GDM1 (cell line): ENCODE results near the gene SEMA3E.
"Not testable (repeated sequence)": the region's sequence is repeated elsewhere in the genome, so short reads cannot be mapped to it uniquely, and the experiment has no call there.

Experiments
- DNase-seq: peaks from one replicate; lab custom pipeline; 2025; lab: John Stamatoyannopoulos, UW

Gene SEMA3E

DNA sequence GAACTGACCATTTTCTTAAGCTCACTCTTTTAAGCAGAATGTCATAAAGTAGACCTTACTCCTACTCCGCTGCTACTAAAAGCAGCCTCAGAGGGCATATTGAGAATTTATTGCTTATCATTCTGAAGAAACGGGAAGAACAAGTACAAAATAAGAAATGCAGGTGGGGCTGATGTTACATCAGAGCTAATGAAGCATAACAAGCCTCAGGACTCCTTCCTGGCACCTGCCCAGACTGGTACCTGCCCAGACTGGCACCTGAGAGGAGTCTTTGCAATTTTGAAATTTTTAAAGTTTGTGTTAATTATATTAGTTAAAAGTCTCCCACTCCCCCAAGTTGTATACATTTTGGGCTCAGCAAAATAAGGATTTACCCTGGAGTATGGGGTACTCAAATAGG, 162.4 kb downstream of the SEMA3E start:
- no peak for DNase-seq

DNA sequence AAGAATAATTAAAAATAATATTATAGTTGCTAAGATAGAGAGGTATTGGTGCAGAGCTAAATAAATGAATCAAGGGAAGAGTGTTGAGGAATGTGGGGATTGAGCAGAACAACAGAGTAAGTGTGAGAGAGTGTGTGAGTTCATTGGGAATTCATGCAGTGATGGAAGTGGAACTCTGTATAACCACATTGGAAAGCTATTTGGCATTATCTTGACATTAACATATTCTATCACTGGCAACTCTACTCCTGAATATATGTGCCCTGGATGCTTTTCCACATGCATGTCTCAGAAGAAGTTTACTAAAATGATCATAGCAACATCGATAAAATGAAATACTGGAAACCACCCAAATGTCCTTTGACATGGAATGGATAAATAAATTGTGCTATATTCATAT, 164.1 kb downstream of the SEMA3E start:
- no peak for DNase-seq

DNA sequence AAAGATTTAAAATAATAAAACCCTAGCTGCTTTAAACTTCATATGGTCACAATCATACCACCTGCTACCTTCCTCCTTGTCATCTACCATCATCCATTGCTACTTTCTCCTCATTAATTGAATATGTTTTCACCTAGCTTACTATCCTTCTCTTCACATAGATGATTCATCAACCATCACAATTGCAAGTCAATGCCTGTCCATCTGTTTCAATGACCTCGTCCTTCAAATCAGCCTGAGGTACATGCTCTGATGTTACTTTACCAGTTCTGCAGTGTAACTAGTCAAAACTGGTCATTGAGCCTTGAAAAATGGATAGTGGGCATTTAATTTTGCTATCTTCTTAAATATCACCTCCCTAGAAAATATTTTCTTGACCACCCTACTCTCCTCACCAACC, 164.7 kb downstream of the SEMA3E start:
- no peak for DNase-seq

DNA sequence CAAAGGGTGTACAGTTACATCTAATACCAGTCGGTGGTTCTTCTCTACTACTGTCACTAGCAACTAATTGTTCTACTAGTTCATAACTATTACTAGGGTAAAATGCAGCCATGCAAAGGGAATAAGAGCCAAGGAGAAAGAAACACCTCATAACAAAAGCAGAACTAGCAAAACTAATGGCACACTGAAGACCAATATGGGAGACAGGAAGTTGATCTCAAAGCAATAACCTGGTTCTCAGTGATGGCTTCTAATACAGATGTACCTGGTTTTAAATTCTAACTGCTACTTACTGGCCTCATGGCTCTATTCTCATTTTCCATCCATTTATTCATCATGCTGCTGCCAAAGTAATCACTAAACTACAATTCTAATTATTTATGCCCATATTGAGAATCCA, 170.3 kb downstream of the SEMA3E start:
- no peak for DNase-seq

DNA sequence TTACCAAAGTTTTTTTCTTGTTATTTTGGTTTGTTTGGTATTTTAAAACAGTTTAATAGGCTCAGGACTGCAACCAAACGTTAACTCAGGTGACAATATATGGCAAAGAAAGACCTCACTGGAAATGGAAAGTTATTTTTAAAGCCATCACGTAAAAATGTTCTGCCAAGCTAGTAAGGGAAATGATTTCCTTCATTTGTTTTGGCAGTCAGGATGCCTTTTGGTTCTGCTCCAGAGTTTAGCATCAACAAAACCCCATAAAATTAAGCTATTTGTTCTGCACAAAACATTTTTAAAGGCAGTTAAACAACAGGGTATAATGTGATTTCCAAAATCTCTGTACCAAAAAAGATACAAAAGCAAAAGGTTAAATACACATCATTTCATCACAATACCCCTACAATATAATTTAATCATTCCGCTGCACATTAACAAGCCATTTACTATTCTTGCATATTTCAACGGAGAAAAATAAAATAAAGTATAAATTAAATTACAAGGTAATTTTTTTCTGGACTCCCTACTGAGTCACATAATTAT, 172.4 kb downstream of the SEMA3E start:
- no peak for DNase-seq

DNA sequence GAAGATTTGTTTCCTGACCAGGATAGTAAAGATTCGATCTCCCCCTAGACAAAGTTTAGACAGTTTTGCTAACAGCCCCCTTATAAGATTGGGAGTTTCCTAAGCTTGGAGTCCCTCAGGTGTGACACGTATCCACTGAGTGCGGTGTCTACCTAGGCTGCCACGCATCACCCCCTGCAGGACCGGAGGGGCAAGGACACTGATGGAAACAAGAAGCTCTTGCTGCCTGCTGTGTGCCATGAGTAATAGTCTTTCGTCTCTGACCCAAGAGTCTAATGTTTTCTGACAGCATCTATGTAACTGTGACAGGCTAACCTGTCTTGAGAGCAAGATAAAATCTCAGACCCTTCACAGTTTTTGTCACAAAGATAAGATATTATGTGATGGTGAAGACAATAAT, 173.5 kb downstream of the SEMA3E start:
- DNase-seq: no peak

DNA sequence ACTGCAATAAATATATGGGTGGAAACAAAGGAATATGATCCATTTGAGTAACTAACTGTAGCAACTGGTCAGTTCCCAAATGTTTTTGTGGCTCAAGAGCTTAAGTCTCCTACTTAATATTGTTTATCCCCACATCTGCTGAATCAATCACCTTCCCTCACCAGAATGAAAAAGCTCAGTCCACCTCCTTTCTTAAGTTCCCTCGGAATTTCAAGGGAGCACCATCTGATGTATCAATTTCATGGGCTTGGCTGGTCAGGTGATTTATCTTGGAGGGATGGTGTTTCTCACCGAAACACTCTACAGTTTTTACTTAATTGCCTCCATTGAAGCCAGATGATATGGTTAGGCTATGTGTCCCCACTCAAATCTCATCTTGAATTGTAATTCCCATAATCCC, 176.6 kb downstream of the SEMA3E start:
- DNase-seq: no peak

DNA sequence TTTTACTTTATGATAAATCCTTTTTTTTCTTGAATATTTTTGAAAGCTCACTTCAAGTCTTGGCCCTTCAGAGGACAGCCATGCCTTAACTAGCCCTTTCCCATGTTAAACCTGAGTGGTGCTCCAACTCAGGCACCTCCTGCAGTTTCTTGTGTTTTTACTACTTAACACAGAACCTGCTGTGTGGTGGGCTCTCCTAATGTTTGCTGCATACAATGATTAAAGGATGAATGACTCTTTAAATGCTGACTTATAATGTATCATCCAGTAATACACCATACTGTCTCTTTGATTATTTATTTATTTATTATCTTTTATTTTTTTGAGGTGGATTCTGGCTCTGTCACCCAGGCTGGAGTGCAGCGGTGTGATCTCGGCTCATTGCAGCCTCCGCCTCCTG, 179.4 kb downstream of the SEMA3E start:
- DNase-seq: no peak

DNA sequence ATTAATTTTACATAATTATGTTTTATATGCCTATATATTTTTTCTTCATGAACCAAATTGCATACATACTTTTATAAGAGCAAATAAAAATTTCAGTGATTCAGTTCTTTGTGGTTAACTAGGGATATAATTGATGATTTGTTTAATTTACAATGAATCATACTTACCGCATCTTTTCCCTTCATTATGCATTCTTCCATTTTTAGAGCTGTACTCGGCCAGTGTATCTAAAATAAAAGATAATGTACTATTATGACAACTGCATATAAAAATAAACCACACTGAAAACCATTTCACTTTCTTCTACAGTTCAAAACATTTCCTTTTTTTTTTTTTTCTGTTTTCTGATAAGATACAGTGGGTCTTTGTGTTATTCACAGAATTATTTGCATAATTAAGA, 179.9 kb downstream of the SEMA3E start:
- no peak for DNase-seq

DNA sequence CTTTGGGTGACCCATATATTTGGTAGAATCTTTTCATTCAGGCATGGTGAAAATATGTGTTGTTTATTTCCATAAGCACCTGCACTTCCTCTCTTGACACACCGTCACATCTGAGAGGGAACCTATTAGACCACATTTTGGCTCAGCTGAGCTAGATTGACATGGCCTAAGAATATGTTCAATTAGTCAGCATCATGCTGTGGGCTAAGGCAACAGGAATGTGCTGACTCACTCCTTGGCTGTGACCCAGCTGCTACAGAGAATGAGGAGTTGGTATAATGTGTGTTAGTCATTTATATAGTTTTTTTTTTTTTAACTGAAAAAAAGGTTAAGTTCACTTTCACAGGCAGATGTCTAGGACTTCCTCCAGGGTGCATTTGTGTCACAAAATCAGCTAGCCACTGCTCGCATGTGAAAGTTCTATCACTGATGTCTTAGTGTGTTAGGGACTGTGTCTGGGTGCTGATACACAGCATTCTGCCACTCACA, 180.6 kb downstream of the SEMA3E start:
- DNase-seq: peak; percentile 81

DNA sequence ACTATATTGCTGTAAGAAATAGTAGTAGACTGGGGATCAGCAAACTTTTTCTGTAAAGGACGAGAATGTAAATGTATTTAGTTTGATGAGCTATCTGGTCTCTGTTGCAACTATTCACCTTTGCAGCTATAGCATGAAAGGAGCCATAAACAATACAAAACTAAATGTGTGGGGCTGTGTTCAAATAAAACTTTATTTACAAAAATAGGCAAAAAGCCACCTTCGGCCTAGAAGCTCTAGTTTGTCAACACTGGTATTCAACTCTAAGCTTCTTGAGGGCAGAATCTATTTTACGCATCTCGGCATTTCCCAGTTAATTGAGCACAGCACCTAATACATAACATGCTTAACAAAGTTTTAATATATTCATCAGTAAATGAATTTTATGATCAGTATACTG, 181.4 kb downstream of the SEMA3E start:
- no peak for DNase-seq

DNA sequence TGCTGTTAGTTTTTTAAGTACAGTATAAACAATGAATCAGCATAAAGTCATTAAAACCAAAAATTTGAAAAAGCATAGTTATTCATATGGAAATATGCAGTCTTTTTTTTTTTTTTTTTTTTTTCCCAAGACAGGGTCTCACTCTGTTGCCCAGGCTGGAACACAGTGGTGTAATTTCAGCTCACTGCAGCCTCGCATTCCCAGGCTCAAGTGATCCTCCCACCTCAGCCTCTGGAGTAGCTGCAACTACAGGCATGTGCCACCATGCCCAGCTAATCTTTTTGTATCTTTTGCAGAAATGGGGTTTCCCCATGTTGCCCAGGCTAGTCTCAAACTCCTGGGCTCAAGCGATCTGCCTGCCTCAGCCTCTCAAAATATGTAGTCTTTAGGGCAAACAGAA, 182.0 kb downstream of the SEMA3E start:
- no peak for DNase-seq

DNA sequence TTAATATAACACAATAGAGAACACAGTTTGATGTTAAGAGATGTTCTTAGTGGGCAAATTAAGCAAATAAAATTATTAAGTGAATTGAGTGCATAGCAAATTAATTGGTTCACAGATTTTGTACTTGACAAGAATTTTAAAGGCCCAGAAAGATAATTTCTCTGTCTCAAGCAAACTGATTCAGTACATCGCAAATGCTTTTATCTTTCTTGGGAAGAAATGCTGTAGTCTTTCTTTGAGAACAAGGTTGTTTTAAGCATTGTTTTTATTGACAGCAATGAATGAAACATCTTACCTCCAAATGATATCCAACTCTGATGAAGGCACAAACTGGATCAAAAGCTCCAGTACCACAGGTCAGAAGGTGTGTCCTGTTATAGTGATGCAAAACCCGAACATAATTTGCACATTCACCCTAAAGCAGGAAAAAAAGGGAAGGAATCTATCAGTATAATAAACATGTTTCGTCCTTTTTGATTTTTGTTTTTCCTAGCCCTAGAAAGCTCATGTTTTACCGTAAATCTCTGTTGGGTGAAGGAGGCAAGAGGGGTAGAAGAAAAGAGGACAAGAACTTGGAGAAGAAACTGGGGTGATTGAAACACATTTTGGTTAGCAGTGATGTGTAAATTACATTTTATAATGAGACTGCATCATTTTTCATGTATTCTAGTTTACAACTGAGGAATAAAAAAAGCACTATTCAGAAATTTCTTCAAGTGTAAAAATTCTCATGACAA, 182.6 kb downstream of the SEMA3E start:
- no peak for DNase-seq

DNA sequence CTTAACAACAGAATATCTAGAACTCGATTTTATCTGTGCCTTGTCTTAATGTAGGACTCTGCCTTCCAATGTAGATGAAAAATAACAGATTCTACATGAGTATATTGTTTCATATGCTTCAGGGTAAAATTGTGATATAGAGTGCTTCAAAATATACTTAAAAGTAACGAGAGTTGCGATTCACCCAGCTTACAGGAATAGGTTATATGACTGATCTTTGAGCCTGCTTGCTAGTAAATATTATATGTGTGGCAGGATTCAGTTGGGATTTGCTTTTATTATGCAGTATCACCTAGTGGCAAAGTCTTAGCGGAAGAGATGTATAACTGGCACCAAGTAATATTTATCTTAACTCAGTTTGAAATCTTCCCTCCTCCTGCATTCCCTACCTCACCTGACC, 183.3 kb downstream of the SEMA3E start:
- DNase-seq: no peak

DNA sequence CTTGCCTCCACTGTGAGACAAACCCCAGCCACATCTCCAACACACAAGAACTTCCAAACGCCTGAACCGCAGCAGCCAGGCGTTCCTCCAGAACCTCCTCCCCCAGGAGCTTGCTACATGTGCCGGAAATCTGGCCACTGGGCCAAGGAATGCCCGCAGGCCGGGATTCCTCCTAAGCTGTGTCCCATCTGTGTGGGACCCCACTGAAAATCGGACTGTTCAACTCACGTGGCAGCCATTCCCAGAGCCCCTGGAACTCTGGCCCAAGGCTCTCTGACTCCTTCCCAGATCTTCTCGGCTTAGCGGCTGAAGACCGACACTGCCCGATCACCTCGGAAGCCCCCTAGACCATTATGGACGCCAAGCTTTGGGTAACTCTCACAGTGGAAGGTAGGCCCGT, 187.1 kb downstream of the SEMA3E start:
- DNase-seq: not testable (repeated sequence)

DNA sequence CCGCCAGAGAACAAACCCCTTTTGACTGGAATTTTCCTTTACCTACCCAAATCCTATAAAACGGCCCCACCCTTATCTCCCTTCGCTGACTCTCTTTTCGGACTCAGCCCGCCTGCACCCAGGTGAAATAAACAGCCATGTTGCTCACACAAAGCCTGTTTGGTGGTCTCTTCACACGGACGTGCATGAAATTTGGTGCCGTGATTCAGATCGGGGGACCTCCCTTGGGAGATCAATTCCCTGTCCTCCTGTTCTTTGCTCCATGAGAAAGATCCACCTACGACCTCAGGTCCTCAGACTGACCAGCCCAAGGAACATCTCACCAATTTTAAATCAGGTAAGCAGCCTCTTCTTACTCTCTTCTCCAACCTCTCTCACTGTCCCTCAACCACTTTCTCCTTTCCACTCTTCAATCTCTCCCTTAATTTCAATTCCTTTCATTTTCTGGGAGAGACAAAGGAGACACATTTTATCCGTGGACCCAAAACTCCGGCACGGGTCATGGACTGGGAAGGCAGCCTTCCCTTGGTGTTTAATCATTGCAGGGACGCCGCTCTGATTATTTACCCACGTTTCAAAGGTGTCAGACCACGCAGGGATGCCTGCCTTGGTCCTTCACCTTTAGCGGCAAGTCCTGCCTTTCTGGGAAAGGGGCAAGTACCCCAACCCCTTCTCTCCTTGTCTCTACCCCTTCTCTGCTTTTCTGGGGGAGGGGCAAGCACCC, 188.8 kb downstream of the SEMA3E start:
- DNase-seq: not testable (repeated sequence)

DNA sequence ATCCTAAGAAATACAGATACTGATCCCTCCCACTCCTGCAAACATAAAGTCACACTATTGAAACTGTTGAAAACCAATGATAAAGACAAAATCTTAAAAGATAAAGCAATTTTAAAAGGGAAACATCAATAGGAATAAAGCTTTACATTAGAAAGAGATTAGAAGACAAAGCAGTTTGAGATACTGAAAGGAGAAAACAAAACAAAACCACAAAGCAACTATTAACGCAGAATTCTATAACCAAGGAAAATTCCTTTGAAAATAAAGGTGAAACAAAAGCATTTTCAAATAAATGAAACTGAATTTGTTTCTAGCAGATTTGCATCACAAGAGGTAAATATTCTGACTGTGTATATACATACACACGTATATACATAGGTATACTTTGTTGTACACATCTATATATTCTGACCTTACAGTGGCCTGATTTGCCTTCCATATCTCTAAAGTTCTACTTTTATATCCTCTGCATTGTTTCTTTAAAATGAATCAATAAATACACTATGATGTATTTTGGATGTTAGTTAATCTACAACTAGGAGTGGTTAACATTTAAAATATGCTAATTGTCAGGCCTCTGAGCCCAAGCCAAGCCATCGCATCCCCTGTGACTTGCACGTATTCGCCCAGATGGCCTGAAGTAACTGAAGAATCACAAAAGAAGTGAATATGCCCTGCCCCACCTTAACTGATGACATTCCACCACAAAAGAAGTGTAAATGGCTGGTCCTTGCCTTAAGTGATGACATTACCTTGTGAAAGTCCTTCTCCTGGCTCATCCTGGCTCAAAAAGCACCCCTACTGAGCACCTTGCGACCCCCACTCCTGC, 189.6 kb downstream of the SEMA3E start:
- DNase-seq: not testable (repeated sequence)

DNA sequence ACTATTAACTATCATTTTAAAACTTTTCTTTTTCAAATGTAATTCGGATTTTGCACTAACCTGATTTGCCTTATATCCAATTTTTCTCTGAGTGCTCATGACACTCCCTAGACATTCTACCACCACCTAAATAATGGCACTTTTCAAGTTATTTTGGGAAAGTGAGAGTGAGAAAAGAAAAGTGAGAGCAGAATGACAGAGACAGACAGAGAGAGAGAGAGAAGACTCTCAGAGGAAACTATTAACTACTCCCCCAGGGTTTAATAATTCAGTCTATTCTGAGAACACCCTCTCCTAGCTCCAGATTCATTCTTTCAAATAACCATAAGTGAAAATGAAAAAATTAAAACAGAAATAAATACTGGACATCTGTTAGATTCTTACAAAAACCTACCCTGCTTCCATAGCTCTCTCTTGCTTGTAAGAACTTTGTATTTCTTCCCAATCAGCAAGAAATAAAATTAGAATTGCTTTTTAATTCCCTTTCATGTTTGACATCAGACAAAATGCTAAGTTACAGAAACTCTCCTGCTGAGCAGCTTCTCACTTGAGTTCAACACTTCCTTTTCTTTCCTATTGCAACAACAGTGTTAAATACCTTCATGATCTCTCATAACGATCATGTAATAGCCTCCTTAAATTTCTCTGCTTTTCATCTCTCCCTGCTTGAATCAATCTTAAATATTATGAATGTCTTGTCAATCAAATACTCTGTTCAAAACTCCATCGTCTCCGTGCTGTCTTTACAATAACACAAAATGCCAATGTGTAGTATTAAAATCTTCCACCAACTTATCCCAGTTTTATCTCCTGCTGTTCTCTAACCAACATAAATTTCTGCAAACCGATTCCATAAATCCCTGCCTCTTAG, 191.7 kb downstream of the SEMA3E start:
- DNase-seq: no peak

DNA sequence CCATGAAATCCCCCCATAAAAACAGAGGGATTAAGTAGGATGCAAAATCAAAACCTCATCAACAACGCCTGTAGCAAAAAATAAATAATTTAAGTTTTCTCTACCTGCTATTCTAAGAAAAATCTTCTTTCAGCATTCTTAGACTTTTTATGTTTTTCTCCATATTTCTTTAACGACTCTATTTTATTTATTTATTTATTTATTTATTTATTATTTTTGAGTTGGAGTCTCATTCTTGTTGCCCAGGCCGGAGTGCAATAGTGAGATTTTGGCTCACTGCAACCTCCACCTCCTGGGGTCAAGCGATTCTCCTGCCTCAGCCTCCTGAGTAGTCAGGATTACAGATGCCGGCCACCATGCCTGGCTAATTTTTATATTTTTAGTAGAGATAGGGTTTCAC, 192.5 kb downstream of the SEMA3E start:
- DNase-seq: no peak

DNA sequence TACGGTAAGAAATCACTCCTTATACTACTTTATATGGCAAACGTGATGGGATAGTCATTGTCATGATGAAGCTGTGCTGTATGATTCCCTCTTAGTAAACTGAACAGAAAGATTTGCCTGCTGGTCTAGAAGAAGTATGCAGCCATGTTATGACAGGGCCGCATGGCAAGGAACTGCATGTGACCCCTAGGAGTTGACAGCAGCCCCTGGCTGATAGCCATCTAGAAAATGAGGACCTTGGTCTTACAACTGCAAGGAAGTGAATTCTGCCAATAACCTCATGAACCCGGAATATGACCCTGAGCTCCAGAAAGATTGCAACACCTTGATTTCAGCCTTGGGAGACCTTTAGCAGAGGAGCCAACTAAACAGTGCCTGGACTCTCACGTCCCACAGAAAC, 193.3 kb downstream of the SEMA3E start:
- DNase-seq: no peak

DNA sequence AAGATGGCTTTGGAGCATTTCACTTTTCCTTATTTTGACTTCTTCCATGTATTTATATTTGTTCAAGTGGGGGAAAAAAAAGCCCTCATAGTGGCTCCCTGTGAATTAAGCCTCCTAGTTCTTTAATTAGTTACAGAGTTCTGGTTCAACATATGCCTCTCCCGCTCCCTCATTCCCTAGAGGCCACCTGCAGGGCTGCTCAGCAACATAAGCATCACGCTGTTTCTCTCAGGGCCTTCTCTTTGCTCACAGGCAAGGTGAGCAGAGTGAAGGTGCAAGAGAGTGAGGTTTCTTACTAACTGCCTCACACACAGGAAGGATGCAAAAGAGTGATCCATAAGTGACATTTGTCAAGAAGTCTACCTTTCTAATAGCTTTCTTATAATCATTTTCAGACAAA, 196.7 kb downstream of the SEMA3E start:
- no peak for DNase-seq
